Stimulated activated CD4-positive, alpha-beta T cell treated with anti-CD3 and anti-CD28 coated beads, TNF-alpha, amount 100 ng/mL, for 4 hours (primary cell): ENCODE results near the gene HPS4.

Experiments
- DNase-seq, 3 experiments: peaks; one replicate each; pipeline ENCODE4 v3.0.0-alpha.2; 2020; ENCODE audit warnings: low read depth in 3 of 3

The HPS4 gene

GRCh38 chr22:26499188-26499703, 15.7 kb upstream of the HPS4 start:
- DNase-seq: no peak

- DNase-seq: no peak
Measured at GRCh38 chr22:26496456-26496855, 12.9 kb upstream of the HPS4 start.

- no peak for DNase-seq
Measured at GRCh38 chr22:26494506-26494905, 10.9 kb upstream of the HPS4 start.

- no peak for DNase-seq
Measured at GRCh38 chr22:26492220-26492619, 8.6 kb upstream of the HPS4 start.

- DNase-seq: no peak
Measured at GRCh38 chr22:26489447-26490036, 6.0 kb upstream of the HPS4 start.

GRCh38 chr22:26487996-26488395, 4.4 kb upstream of the HPS4 start:
- no peak for DNase-seq

GRCh38 chr22:26486394-26486793, 2.8 kb upstream of the HPS4 start:
- DNase-seq: no peak

- no peak for DNase-seq
Measured at GRCh38 chr22:26485806-26486390, 2.3 kb upstream of the HPS4 start.

GRCh38 chr22:26485013-26485412, 1.4 kb upstream of the HPS4 start:
- no peak for DNase-seq

- no peak for DNase-seq
Measured at GRCh38 chr22:26484360-26484706, 750 bp upstream of the HPS4 start.

- no peak for DNase-seq
Measured at GRCh38 chr22:26483043-26483438, 542 bp downstream of the HPS4 start.

- no peak for DNase-seq
Measured at GRCh38 chr22:26482161-26482560, 1.4 kb downstream of the HPS4 start.

- DNase-seq: no peak
Measured at GRCh38 chr22:26481694-26482093, 1.9 kb downstream of the HPS4 start.

GRCh38 chr22:26481112-26481693, 2.4 kb downstream of the HPS4 start:
- DNase-seq: no peak

GRCh38 chr22:26480611-26480932, 3.0 kb downstream of the HPS4 start:
- no peak for DNase-seq

GRCh38 chr22:26479792-26480610, 3.6 kb downstream of the HPS4 start:
- DNase-seq: no peak

GRCh38 chr22:26479043-26479791, 4.4 kb downstream of the HPS4 start:
- DNase-seq: no peak

GRCh38 chr22:26477341-26477731, 6.2 kb downstream of the HPS4 start:
- no peak for DNase-seq

GRCh38 chr22:26476705-26477340, 6.8 kb downstream of the HPS4 start:
- DNase-seq: no peak

- no peak for DNase-seq
Measured at GRCh38 chr22:26474682-26475081, 8.9 kb downstream of the HPS4 start.

- DNase-seq: no peak
Measured at GRCh38 chr22:26471522-26471921, 12.1 kb downstream of the HPS4 start.

- DNase-seq: no peak
Measured at GRCh38 chr22:26470807-26471206, 12.8 kb downstream of the HPS4 start.
